Right lobe of liver (tissue), 6 donors: Measurements from ENCODE around the gene DBF4B. TPM values are rescaled to one million over a fixed set of nuclear protein-coding genes. Genes with fewer than 3 reads are reported as not detected.

Experiments
- ATAC-seq, 4 donors: fragments of 200-7000 bp; cut with Tn5 transposase; one replicate each; pipeline ENCODE4 v1.9.1; 2020; ENCODE audit warnings: mild to moderate bottlenecking in 4 of 4, moderate library complexity in 4 of 4
- DNase-seq, 3 donors: peaks; one replicate each; pipeline ENCODE4 v3.0.0-alpha.2; 2020
- H3K27ac ChIP-seq, 3 donors: fragments of 200-600 bp; one replicate each; pipeline ENCODE4 v1.8.0; 2022
- H3K27me3 ChIP-seq, 2 donors: fragments of 200-600 bp; one replicate each; pipeline ENCODE4 v1.8.0; 2022
- H3K36me3 ChIP-seq, 4 donors: fragments of 200-600 bp; sonication (generic) in 1 of 4; one replicate each; pipeline versions ENCODE4 v1.5.1 to v1.8.0; 2017 to 2022; ENCODE audit warnings: control low read depth in 1 of 4
- H3K4me1 ChIP-seq, 4 donors: fragments of 200-600 bp; sonication (generic) in 1 of 4; one replicate each; pipeline versions ENCODE4 v1.5.1 to v1.8.0; 2017 to 2022; ENCODE audit warnings: control low read depth in 1 of 4
- H3K4me3 ChIP-seq, 3 donors: fragments of 200-600 bp; one replicate each; pipeline ENCODE4 v1.8.0; 2022
- H3K9me3 ChIP-seq, 4 donors: fragments of 200-600 bp; sonication (generic) in 1 of 4; one replicate each; pipeline versions ENCODE4 v1.5.1 to v1.8.0; 2017 to 2022; ENCODE audit warnings: control low read depth in 1 of 4
- CTCF ChIP-seq, 4 donors: fragments of 200-600 bp in 3 of 4; fragments of 450-650 bp in 1 of 4; IDR thresholded peaks; one replicate each; pipeline versions ENCODE4 v1.5.1 to v1.8.0; 2016 to 2022; ENCODE audit warnings: antibody characterized with exemption in 4 of 4, mild to moderate bottlenecking in 2 of 4
- POLR2A ChIP-seq: fragments of 450-650 bp; IDR thresholded peaks from one replicate; pipeline ENCODE4 v1.6.1; 2017; ENCODE audit warnings: antibody characterized with exemption, mild to moderate bottlenecking
- WGBS: methylation state at CpG from one replicate; pipeline ENCODE4 v1.1.6; 2018; ENCODE audit warnings: low coverage, low lambda C conversion rate; ENCODE audit not compliant: insufficient coverage; ENCODE audit errors: missing lambda C conversion rate; 5-methylcytosine and 5-hydroxymethylcytosine counted together
- intact Hi-C, 2 donors: fragments of 100-400 bp; cut with DNase I; formaldehyde crosslinking; loops; one replicate each; pipeline versions ENCODE4 v1.11.2 to v1.14.1; 2022
- total RNA-seq, 6 experiments: library from RNA; depleted of rRNA in 2 of 6; stranded (reverse); fragments of >200 nt in 2 of 6; fragmentation: NEBNext Ultra II Directional in 3 of 6; extraction: Animal tissue kit (Norgen Biotek cat#: 25700) in 3 of 6; gene quantifications; one replicate each; pipeline versions ENCODE4 v1.1.0 to v1.2.4, GENCODE V29; 2016 to 2023
- donor health status: DM: no; HTN: yes; CAD: no.
- donor health status: DM: no; HTN: no; CAD: no.
- donor health status: DM: no; HTN: no; CAD: no.
- donor health status: DM: no; HTN: yes; CAD: no.
- donor health status: DM: no; HTN: yes; CAD: no.

The DBF4B gene
- total RNA-seq, 6 experiments from 2014 or later, result 0.81 to 2.3 (median 1.7) TPM

GRCh38 chr17:44687756-44688155 lies 20.7 kb upstream of the DBF4B start:
- no peak overlapping the region for H3K4me3 ChIP-seq
- H3K27ac ChIP-seq, result no peak overlapping the region
- peaks cover 3 to 12% (median 4%) of the 10 kb centered on the region in 4 donors for H3K36me3 ChIP-seq
- H3K4me1 ChIP-seq, result peaks cover 0 to 14% (median 3%) of the 10 kb centered on the region in 4 donors
- 82% methylated on average over 1 of the region's 1 CpG for WGBS
- no peak for TF ChIP-seq CTCF (IDR thresholded peaks at IDR 0.05)
- TF ChIP-seq POLR2A, result no peak
- no peaks in the 10 kb centered on the region for H3K27me3 ChIP-seq
- no peak for ATAC-seq
- no peak for DNase-seq
- intact Hi-C loops, result no loop called here
- no peaks in the 10 kb centered on the region for H3K9me3 ChIP-seq

- Histone ChIP-seq H3K27me3 (no peaks in the 10 kb centered on the region), H3K4me1 (peaks cover 0 to 14% (median 3%) of the 10 kb centered on the region in 4 donors), H3K27ac (no peak overlapping the region), H3K4me3 (no peak overlapping the region), H3K36me3 (peaks cover 0 to 8% (median 4%) of the 10 kb centered on the region in 4 donors), H3K9me3 (no peaks in the 10 kb centered on the region)
- intact Hi-C loops, result no loop called here
- 85% methylated on average over 2 of the region's 2 CpGs for WGBS
- ATAC-seq (no peak), DNase-seq (no peak)
- TF ChIP-seq CTCF (IDR thresholded peaks at IDR 0.05) (no peak), POLR2A (no peak)
Observed at GRCh38 chr17:44688200-44688599, 20.3 kb upstream of the DBF4B start.

DNA sequence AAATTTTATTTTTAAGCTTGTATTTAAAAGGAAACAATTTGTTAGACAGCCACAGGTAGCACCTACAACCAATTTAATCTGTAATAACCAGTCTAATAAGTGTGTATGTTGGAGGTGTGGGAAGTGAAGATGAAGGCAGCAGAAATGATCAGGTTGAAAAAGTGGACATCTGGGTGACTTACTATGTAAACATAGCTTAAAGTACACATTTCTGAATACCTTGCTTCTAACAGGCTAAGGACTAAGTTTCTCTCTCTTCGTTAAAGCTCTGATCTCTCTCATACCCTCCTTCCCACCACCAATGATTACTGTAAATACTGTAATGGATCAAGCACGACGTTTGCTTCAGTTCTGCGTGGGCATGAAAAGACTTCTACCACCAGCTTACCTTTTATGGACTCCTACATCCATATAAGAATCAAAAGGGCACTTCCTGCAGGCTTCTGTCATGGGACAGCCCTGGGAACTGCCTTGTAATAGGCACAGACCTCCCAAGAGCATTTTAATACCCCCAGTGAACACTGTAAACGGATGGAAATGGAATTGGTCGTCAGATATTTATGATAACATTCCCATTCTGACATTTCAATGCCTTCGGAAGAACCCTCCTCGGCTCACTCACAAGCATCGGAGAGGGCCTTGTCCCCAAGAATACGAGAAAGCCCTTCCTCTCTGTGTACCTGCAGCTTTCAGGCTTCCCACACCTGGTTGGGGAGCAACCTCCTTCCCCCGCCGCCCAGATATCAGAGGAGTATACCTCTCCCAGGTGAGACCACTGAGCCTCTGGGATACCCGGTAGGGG lies 19.6 kb upstream of the DBF4B start:
- peaks cover 0 to under 1% (median 0%) of the 10 kb centered on the region in 4 donors for H3K36me3 ChIP-seq
- H3K27me3 ChIP-seq, result no peaks in the 10 kb centered on the region
- no peaks in the 10 kb centered on the region for H3K9me3 ChIP-seq
- H3K27ac ChIP-seq, result peak overlapping the region in 2 of 3 donors; percentile 48 to 77
- ATAC-seq, result no peak
- H3K4me3 ChIP-seq, result peak overlapping the region; percentile 72 to 98 (median 95)
- no peak for TF ChIP-seq CTCF (IDR thresholded peaks at IDR 0.05)
- TF ChIP-seq POLR2A, result no peak
- 4% methylated on average over 13 of the region's 13 CpGs for WGBS
- DNase-seq, result no peak
- peaks cover 0 to 14% (median 3%) of the 10 kb centered on the region in 4 donors for H3K4me1 ChIP-seq
- intact Hi-C loops, result no loop called here

DNA sequence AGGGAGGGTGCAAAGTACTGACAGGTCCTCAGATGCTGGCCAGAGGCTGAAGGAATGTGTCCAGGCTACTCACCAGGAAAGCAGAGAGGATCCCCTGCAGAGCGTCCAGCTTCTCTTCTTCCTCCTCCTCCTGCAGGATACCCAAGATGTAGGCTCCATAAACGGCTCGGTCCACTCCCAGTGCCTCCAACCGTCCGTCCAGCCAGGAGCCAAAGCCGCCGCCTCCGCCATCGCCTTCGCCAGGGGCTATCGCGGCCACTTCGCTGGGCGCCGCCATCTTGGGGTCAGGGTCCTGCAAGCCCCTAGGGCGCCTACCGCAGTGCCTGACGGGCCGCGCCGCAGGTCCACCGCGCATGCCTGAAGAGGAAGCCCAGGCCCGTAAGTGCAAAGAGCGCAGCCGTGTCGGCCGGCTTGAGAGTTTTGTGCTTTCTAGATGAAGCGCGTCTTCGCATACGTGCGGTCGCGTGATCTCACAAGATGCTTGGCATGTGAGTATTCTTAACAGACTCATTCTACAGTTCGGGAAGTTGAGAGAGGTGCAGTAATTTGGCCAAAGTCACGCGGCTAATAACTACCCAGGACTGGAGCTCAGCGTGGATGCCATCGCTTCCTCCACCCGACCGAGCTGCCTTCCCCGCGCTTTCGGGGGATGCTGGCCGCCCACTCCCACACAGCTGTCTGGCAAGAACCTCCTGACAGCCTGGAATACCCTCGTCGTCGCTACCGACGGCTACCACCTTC lies 18.8 kb upstream of the DBF4B start, which contains the start of gene CCDC43:
CCDC43 (minus strand) TSS at position 300 of the 741 bp plus-strand sequence; CDS start at position 277, 23 bp downstream.
- Histone ChIP-seq H3K9me3 (no peaks in the 10 kb centered on the region), H3K27ac (peak within 1 kb of the TSS; percentile 21 to 77 (median 48)), H3K27me3 (no peaks in the 10 kb centered on the region), H3K36me3 (no peaks in the 10 kb centered on the region), H3K4me1 (peaks cover 0 to 14% (median 3%) of the 10 kb centered on the region in 4 donors), H3K4me3 (peak within 1 kb of the TSS; percentile 72 to 98 (median 95))
- ATAC-seq, result peak; percentile 96 to 100 (median 98)
- intact Hi-C loops, result no loop called here
- TF ChIP-seq POLR2A (peak; percentile 71), CTCF (IDR thresholded peaks at IDR 0.05) (no peak)
- DNase-seq, result peak; percentile 89 to 94 (median 93)
- WGBS, result 0% methylated on average over 21 of the region's 51 CpGs
